OCI-LY3 (cell line): ENCODE results near the gene CCNG2.

Source experiments
- EZH2phosphoT487 ChIP-seq: fragments of 200-600 bp; shearing (Covaris generic); IDR thresholded peaks from 2 replicates; pipeline ENCODE4 v1.6.1; 2018; ENCODE audit warnings: antibody characterized with exemption, mixed run types, low read depth
- TF ChIP-seq, protein P1 (sequence below): fragments of 200-600, 300-600 bp; sonication (generic); IDR thresholded peaks from 2 replicates; pipeline ENCODE4 v1.5.1; 2014; ENCODE audit warnings: antibody characterized with exemption, low read length, low read depth

DNA sequence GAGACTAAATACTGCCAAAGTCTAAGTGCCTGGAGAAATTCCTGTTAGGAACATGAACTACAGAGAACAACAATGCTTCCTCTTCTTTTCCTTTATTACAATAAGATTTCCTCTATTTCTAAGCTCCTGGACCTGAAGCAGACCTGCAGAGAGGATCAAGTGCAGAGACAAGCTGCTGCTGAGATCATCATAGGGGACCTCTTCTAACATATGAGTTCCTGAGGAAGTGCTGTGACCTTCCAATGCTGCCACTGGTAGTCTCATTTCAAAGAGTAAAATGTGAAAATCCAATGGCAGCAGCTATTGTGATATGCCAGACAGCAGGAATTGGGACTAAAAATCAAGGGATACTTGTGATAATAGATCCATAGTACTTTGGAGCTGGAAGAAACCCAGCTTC is 28.0 kb downstream of the CCNG2 start:
- TF ChIP-seq, protein P1, sequence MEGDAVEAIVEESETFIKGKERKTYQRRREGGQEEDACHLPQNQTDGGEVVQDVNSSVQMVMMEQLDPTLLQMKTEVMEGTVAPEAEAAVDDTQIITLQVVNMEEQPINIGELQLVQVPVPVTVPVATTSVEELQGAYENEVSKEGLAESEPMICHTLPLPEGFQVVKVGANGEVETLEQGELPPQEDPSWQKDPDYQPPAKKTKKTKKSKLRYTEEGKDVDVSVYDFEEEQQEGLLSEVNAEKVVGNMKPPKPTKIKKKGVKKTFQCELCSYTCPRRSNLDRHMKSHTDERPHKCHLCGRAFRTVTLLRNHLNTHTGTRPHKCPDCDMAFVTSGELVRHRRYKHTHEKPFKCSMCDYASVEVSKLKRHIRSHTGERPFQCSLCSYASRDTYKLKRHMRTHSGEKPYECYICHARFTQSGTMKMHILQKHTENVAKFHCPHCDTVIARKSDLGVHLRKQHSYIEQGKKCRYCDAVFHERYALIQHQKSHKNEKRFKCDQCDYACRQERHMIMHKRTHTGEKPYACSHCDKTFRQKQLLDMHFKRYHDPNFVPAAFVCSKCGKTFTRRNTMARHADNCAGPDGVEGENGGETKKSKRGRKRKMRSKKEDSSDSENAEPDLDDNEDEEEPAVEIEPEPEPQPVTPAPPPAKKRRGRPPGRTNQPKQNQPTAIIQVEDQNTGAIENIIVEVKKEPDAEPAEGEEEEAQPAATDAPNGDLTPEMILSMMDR, result no peak
- TF ChIP-seq EZH2phosphoT487, result no peak
